Measurements from ENCODE around the gene ERRFI1.

Gene ERRFI1

GRCh38 chr1:8004803-8005573 lies 21.1 kb downstream of the ERRFI1 start:
- Histone ChIP-seq H2AFZ (ENCODE audit: insufficient read depth, low read length, poor library complexity) (no peak overlapping the region), H3K4me1 (ENCODE audit: control insufficient read depth in 1 of 2, insufficient read depth in 2 of 2, low read length in 2 of 2) (peaks cover 19 to 23% of the 10 kb centered on the region in 2 experiments), H2BK5ac (ENCODE audit: low read depth, low read length, poor library complexity) (peak overlapping the region; percentile 92), H3K9ac (ENCODE audit: low read length) (no peak overlapping the region), H3K4me2 (ENCODE audit: low read length) (peak overlapping the region; percentile 5), H4K12ac (ENCODE audit: low read depth, low read length) (no peak overlapping the region), H4K91ac (ENCODE audit: low read depth, low read length) (peak overlapping the region; percentile 67), H3K79me1 (ENCODE audit: low read length) (peaks cover 21% of the 10 kb centered on the region), H3K14ac (ENCODE audit: low read length) (peak overlapping the region; percentile 53), H3K4me3 (ENCODE audit: low read depth, low read length) (no peak overlapping the region), H3K36me3 (ENCODE audit: control insufficient read depth in 1 of 2, insufficient read depth in 2 of 2, low read length in 2 of 2) (peaks cover 10 to 14% of the 10 kb centered on the region in 2 experiments), H3K79me2 (ENCODE audit: control insufficient read depth, insufficient read depth, low read length, poor library complexity) (no peaks in the 10 kb centered on the region), H3K4ac (ENCODE audit: low read depth, low read length) (no peak overlapping the region), H3K27me3 (ENCODE audit: insufficient read depth, low read length) (no peaks in the 10 kb centered on the region), H3K27ac (ENCODE audit: low read depth, low read length) (peak overlapping the region; percentile 88), H3K9me3 (ENCODE audit: insufficient read depth, low read depth, low read length) (peaks cover 1% of the 10 kb centered on the region), H2BK12ac (ENCODE audit: low read length) (peak overlapping the region; percentile 85), H3K18ac (ENCODE audit: low read length) (peak overlapping the region; percentile 74), H4K8ac (ENCODE audit: low read depth, low read length) (peak overlapping the region; percentile 2), H3K23ac (ENCODE audit: low read length) (no peak overlapping the region), H2BK120ac (ENCODE audit: insufficient read depth, low read length, poor library complexity) (peak overlapping the region; percentile 66), H2AK5ac (ENCODE audit: low read length) (no peak overlapping the region)
- no CpG with 5 or more reads among the region's 17 CpGs for WGBS (ENCODE audit: extremely low coverage, insufficient coverage, insufficient read length)
- peak; percentile 96 to 97 for DNase-seq

- Histone ChIP-seq H3K23ac (ENCODE audit: low read length) (no peak overlapping the region), H3K27ac (ENCODE audit: low read depth, low read length) (peak overlapping the region; percentile 88), H2AFZ (ENCODE audit: insufficient read depth, low read length, poor library complexity) (no peak overlapping the region), H3K18ac (ENCODE audit: low read length) (peak overlapping the region; percentile 1), H2BK12ac (ENCODE audit: low read length) (peak overlapping the region; percentile 3), H3K4ac (ENCODE audit: low read depth, low read length) (no peak overlapping the region), H4K12ac (ENCODE audit: low read depth, low read length) (no peak overlapping the region), H3K14ac (ENCODE audit: low read length) (peak overlapping the region; percentile 18), H4K91ac (ENCODE audit: low read depth, low read length) (peak overlapping the region; percentile 22), H3K79me2 (ENCODE audit: control insufficient read depth, insufficient read depth, low read length, poor library complexity) (no peaks in the 10 kb centered on the region), H3K4me2 (ENCODE audit: low read length) (no peak overlapping the region), H2AK5ac (ENCODE audit: low read length) (peak overlapping the region; percentile 0), H2BK120ac (ENCODE audit: insufficient read depth, low read length, poor library complexity) (peak overlapping the region; percentile 8), H3K4me3 (ENCODE audit: low read depth, low read length) (no peak overlapping the region), H4K8ac (ENCODE audit: low read depth, low read length) (peak overlapping the region; percentile 1), H3K79me1 (ENCODE audit: low read length) (peaks cover 21% of the 10 kb centered on the region), H3K27me3 (ENCODE audit: insufficient read depth, low read length) (no peaks in the 10 kb centered on the region), H3K9me3 (ENCODE audit: insufficient read depth, low read depth, low read length) (no peaks in the 10 kb centered on the region), H3K4me1 (ENCODE audit: control insufficient read depth in 1 of 2, insufficient read depth in 2 of 2, low read length in 2 of 2) (peaks cover 19 to 23% of the 10 kb centered on the region in 2 experiments), H3K36me3 (ENCODE audit: control insufficient read depth in 1 of 2, insufficient read depth in 2 of 2, low read length in 2 of 2) (peaks cover 3 to 7% of the 10 kb centered on the region in 2 experiments), H2BK5ac (ENCODE audit: low read depth, low read length, poor library complexity) (peak overlapping the region; percentile 92), H3K9ac (ENCODE audit: low read length) (no peak overlapping the region)
- WGBS (ENCODE audit: extremely low coverage, insufficient coverage, insufficient read length), result no CpG with 5 or more reads among the region's 18 CpGs
- no peak for DNase-seq
Observed at GRCh38 chr1:8004113-8004802, 21.9 kb downstream of the ERRFI1 start.

DNA sequence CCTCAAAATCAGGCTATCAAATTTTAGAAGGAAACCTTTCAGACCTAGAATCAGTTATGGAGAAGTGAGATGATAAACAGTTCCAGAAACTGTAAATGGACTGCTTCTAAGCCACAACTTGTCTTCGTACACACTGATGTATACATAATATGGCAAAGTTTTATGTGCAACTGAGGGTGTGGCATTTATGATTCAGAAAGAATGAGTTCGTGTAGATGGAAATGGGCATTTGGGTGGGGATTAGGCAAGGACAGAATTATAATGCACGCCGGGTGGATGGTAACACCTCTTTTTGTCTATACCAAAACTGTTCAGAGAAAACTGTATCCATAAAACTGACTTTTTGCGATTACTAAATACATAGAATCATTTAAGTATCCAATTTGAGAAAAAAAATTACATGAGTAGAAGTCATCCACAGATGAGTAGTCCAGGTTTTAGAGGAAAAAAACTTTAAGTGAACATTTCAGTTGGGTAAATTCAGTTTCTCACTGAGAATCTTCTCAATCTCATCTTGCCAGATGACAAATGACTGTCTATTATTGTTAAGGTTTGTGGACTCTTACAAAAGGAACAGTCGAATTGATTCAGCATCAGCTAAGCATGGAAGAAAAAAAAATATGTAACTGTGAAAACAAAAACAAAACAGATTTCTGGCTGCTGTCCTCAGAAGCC lies 22.5 kb downstream of the ERRFI1 start:
- no peak overlapping the region for H2AK5ac ChIP-seq (ENCODE audit: low read length)
- peak overlapping the region; percentile 88 for H3K27ac ChIP-seq (ENCODE audit: low read depth, low read length)
- H3K14ac ChIP-seq (ENCODE audit: low read length), result peak overlapping the region; percentile 18
- no peak for DNase-seq
- H2AFZ ChIP-seq (ENCODE audit: insufficient read depth, low read length, poor library complexity), result no peak overlapping the region
- no peak overlapping the region for H3K4ac ChIP-seq (ENCODE audit: low read depth, low read length)
- H4K91ac ChIP-seq (ENCODE audit: low read depth, low read length), result peak overlapping the region; percentile 22
- no peaks in the 10 kb centered on the region for H3K27me3 ChIP-seq (ENCODE audit: insufficient read depth, low read length)
- H2BK120ac ChIP-seq (ENCODE audit: insufficient read depth, low read length, poor library complexity), result no peak overlapping the region
- H4K12ac ChIP-seq (ENCODE audit: low read depth, low read length), result no peak overlapping the region
- H2BK12ac ChIP-seq (ENCODE audit: low read length), result no peak overlapping the region
- no peak overlapping the region for H3K4me3 ChIP-seq (ENCODE audit: low read depth, low read length)
- no peaks in the 10 kb centered on the region for H3K9me3 ChIP-seq (ENCODE audit: insufficient read depth, low read depth, low read length)
- no peak overlapping the region for H3K23ac ChIP-seq (ENCODE audit: low read length)
- H2BK5ac ChIP-seq (ENCODE audit: low read depth, low read length, poor library complexity), result no peak overlapping the region
- H3K36me3 ChIP-seq (ENCODE audit: control insufficient read depth in 1 of 2, insufficient read depth in 2 of 2, low read length in 2 of 2), result peaks cover 0 to under 1% of the 10 kb centered on the region in 2 experiments
- 100% methylated on average over 1 of the region's 6 CpGs for WGBS (ENCODE audit: extremely low coverage, insufficient coverage, insufficient read length)
- peaks cover 21% of the 10 kb centered on the region for H3K79me1 ChIP-seq (ENCODE audit: low read length)
- no peak overlapping the region for H4K8ac ChIP-seq (ENCODE audit: low read depth, low read length)
- H3K18ac ChIP-seq (ENCODE audit: low read length), result no peak overlapping the region
- no peak overlapping the region for H3K4me2 ChIP-seq (ENCODE audit: low read length)
- H3K4me1 ChIP-seq (ENCODE audit: control insufficient read depth in 1 of 2, insufficient read depth in 2 of 2, low read length in 2 of 2), result peaks cover 19 to 23% of the 10 kb centered on the region in 2 experiments
- H3K9ac ChIP-seq (ENCODE audit: low read length), result no peak overlapping the region
- H3K79me2 ChIP-seq (ENCODE audit: control insufficient read depth, insufficient read depth, low read length, poor library complexity), result no peaks in the 10 kb centered on the region

DNA sequence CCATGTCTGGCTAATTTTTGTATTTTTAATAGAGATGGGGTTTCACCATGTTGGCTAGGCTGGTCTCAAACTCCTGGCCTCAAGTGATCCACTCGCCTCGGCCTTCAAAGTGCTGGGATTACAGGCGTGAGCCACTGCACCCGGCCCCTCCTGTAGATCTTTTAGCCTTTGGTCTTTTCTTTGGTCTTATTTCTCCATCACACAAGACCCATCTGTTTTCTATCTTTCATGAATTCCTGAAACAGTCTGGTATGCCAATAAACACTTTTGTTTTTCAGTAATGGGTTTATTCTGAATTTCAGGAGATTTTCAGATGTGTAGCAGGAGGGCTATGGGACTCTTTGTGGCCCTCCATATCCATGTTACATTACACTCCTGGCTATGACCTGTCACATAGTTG lies 23.2 kb downstream of the ERRFI1 start:
- no peak overlapping the region for H4K12ac ChIP-seq (ENCODE audit: low read depth, low read length)
- no peak overlapping the region for H2BK5ac ChIP-seq (ENCODE audit: low read depth, low read length, poor library complexity)
- no peak overlapping the region for H3K4me3 ChIP-seq (ENCODE audit: low read depth, low read length)
- no peaks in the 10 kb centered on the region for H3K9me3 ChIP-seq (ENCODE audit: insufficient read depth, low read depth, low read length)
- peaks cover 21% of the 10 kb centered on the region for H3K79me1 ChIP-seq (ENCODE audit: low read length)
- no peak overlapping the region for H4K91ac ChIP-seq (ENCODE audit: low read depth, low read length)
- H2BK120ac ChIP-seq (ENCODE audit: insufficient read depth, low read length, poor library complexity), result no peak overlapping the region
- H3K27ac ChIP-seq (ENCODE audit: low read depth, low read length), result no peak overlapping the region
- WGBS (ENCODE audit: extremely low coverage, insufficient coverage, insufficient read length), result no CpG with 5 or more reads among the region's 4 CpGs
- H4K8ac ChIP-seq (ENCODE audit: low read depth, low read length), result no peak overlapping the region
- H3K4me1 ChIP-seq (ENCODE audit: control insufficient read depth in 1 of 2, insufficient read depth in 2 of 2, low read length in 2 of 2), result peaks cover 19 to 23% of the 10 kb centered on the region in 2 experiments
- no peak overlapping the region for H2AFZ ChIP-seq (ENCODE audit: insufficient read depth, low read length, poor library complexity)
- no peaks in the 10 kb centered on the region for H3K27me3 ChIP-seq (ENCODE audit: insufficient read depth, low read length)
- H3K9ac ChIP-seq (ENCODE audit: low read length), result no peak overlapping the region
- no peaks in the 10 kb centered on the region for H3K79me2 ChIP-seq (ENCODE audit: control insufficient read depth, insufficient read depth, low read length, poor library complexity)
- H3K36me3 ChIP-seq (ENCODE audit: control insufficient read depth in 1 of 2, insufficient read depth in 2 of 2, low read length in 2 of 2), result no peaks in the 10 kb centered on the region
- no peak overlapping the region for H3K23ac ChIP-seq (ENCODE audit: low read length)
- no peak overlapping the region for H3K14ac ChIP-seq (ENCODE audit: low read length)
- no peak overlapping the region for H3K18ac ChIP-seq (ENCODE audit: low read length)
- H3K4ac ChIP-seq (ENCODE audit: low read depth, low read length), result no peak overlapping the region
- peak overlapping the region; percentile 63 for H2BK12ac ChIP-seq (ENCODE audit: low read length)
- no peak for DNase-seq
- no peak overlapping the region for H3K4me2 ChIP-seq (ENCODE audit: low read length)
- no peak overlapping the region for H2AK5ac ChIP-seq (ENCODE audit: low read length)

Data from trophoblast cell (in vitro differentiated cells and primary cell).